Heart left ventricle (tissue), 13 donors: Measurements from ENCODE around the gene CSRP3.

Source experiments
- CTCF ChIP-seq, 12 donors: fragments of 200-600 bp; sonication (generic) in 4 of 12; IDR thresholded peaks; one replicate each; pipeline versions ENCODE4 v1.5.0 to v1.8.0; 2018 to 2022; ENCODE audit warnings: antibody characterized with exemption in 12 of 12, mild to moderate bottlenecking in 5 of 12
- POLR2A ChIP-seq, 2 donors: fragments of 450-650 bp; IDR thresholded peaks; one replicate each; pipeline ENCODE4 v1.6.1; 2017; ENCODE audit warnings: antibody characterized with exemption in 2 of 2, mild to moderate bottlenecking in 2 of 2, moderate library complexity in 2 of 2
- donor health status: ischemic (EF 13 %, LVEDD 7.1; RV severe dilation, severe dysfunction).
- donor health status: DM: no; HTN: yes; CAD: no.
- donor health status: DM: no; HTN: no; CAD: no.
- donor health status: ischemic (EF 25% LVEDD 6.9; RV normal size, moderate dysfunction).
- donor health status: ischemic (EF 25% LVEDD 5.7; RV mildly dilated, moderate dysfunction).
- donor health status: ischemic (EF 35%, LVEDD 5.7; RV mildly dilated, moderate dysfunction).
- donor health status: nonischemic (EF 11% LVEDD 7.7; RV severe dilation, severe dysfunction).
- donor health status: DM: yes; HTN: yes; CAD: no.
- donor health status: PGD.
- donor health status: ischemic (EF 29% LVEDD 5.4; RV normal size, mild dysfunction).
- donor health status: nonischemic (EF 23%, LVEDD 6.1; RV moderate dilation, normal function).

- TF ChIP-seq CTCF (IDR thresholded peaks at IDR 0.05) (no peak), POLR2A (IDR thresholded peaks at IDR 0.05) (no peak)
Observed at GRCh38 chr11:19216021-19216420, 14.2 kb upstream of the CSRP3 start.
